ENCODE results near the gene GGTLC1.
"Not testable (repeated sequence)": the region's sequence is repeated elsewhere in the genome, so short reads cannot be mapped to it uniquely, and the experiment has no call there.

DNA sequence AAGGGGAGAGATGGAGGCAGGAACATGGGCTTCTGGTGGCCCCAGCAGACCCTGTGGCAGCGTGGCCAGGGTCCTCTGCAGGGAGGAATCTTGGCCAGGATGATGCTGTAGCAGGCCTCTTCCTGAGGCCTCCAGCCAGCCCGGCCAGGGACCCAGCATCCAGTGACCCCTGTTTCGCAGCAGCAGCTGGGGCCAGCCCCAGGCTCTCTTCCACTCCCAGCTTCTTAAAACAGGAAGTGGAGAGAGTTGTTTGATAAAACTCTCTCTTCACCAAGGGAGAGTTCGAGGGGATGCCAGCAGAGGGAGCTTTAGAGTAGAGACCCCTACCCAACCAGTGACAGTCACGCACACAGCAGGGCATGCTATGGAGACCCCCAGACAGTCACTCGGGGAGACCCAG is 10.1 kb downstream of the GGTLC1 start:
- TF ChIP-seq, protein P1, sequence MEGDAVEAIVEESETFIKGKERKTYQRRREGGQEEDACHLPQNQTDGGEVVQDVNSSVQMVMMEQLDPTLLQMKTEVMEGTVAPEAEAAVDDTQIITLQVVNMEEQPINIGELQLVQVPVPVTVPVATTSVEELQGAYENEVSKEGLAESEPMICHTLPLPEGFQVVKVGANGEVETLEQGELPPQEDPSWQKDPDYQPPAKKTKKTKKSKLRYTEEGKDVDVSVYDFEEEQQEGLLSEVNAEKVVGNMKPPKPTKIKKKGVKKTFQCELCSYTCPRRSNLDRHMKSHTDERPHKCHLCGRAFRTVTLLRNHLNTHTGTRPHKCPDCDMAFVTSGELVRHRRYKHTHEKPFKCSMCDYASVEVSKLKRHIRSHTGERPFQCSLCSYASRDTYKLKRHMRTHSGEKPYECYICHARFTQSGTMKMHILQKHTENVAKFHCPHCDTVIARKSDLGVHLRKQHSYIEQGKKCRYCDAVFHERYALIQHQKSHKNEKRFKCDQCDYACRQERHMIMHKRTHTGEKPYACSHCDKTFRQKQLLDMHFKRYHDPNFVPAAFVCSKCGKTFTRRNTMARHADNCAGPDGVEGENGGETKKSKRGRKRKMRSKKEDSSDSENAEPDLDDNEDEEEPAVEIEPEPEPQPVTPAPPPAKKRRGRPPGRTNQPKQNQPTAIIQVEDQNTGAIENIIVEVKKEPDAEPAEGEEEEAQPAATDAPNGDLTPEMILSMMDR (IDR thresholded peaks at IDR 0.05; ENCODE audit: insufficient read depth, low read length, poor library complexity, severe bottlenecking): not testable (repeated sequence)
- TF ChIP-seq EZH2phosphoT487 (conservative IDR thresholded peaks at IDR 0.05; ENCODE audit: low read length): not testable (repeated sequence)

Measured in SU-DHL-6 (cell line).